HG02938 (cell line): ENCODE data around the gene RPF1.
"Not testable (repeated sequence)": the region's sequence is repeated elsewhere in the genome, so short reads cannot be mapped to it uniquely, and the experiment has no call there.

Experiments
- ATAC-seq: cut with Tn5 transposase; IDR thresholded peaks from one replicate; pipeline ENCODE4 v1.9.1; 2021; ENCODE audit warnings: mild to moderate bottlenecking, moderate library complexity; ENCODE audit not compliant: unreplicated experiment

Gene RPF1

GRCh38 chr1:84478876-84479868 is at the start of gene RPF1:
TSS of gene RPF1 (plus strand) at chr1:84479266. CDS start at chr1:84479282, 16 bp downstream.
- ATAC-seq = peak; percentile 92

- ATAC-seq = no peak
These were observed 48.5 kb upstream of the RPF1 start for GRCh38 chr1:84430546-84430945.

- peak; percentile 70 for ATAC-seq
These were observed 45.6 kb upstream of the RPF1 start for GRCh38 chr1:84433258-84434080.

- no peak for ATAC-seq
These were observed 44.8 kb upstream of the RPF1 start for GRCh38 chr1:84434081-84434769.

GRCh38 chr1:84434801-84435549 is 44.1 kb upstream of the RPF1 start:
- peak; percentile 30 for ATAC-seq

GRCh38 chr1:84436876-84437655 is 42.0 kb upstream of the RPF1 start:
- peak; percentile 37 for ATAC-seq

- ATAC-seq = peak; percentile 97
These were observed 36.8 kb upstream of the RPF1 start for GRCh38 chr1:84442256-84442655.

GRCh38 chr1:84442747-84443646 is 36.1 kb upstream of the RPF1 start:
- ATAC-seq = not testable (repeated sequence)

- not testable (repeated sequence) for ATAC-seq
These were observed 30.4 kb upstream of the RPF1 start for GRCh38 chr1:84448704-84449103.

- ATAC-seq = no peak
These were observed 28.2 kb upstream of the RPF1 start for GRCh38 chr1:84450910-84451309.

GRCh38 chr1:84452436-84452835 is 26.6 kb upstream of the RPF1 start:
- no peak for ATAC-seq

GRCh38 chr1:84462118-84462517 is 16.9 kb upstream of the RPF1 start:
- no peak for ATAC-seq

- ATAC-seq = no peak
These were observed 11.8 kb upstream of the RPF1 start for GRCh38 chr1:84467298-84467697.

- ATAC-seq = no peak
These were observed 2.8 kb upstream of the RPF1 start for GRCh38 chr1:84476225-84476624.

- ATAC-seq = peak; percentile 12
These were observed 932 bp downstream of the RPF1 start for GRCh38 chr1:84479998-84480397.

GRCh38 chr1:84480650-84481049 is 1.6 kb downstream of the RPF1 start:
- peak; percentile 50 for ATAC-seq

- ATAC-seq = no peak
These were observed 2.3 kb downstream of the RPF1 start for GRCh38 chr1:84481317-84481716.

GRCh38 chr1:84488107-84488506 is 9.0 kb downstream of the RPF1 start:
- ATAC-seq = no peak
